ENCODE measurements around the gene WDHD1. TPM values are rescaled to one million over a fixed set of nuclear protein-coding genes. Genes with fewer than 3 reads are reported as not detected.
"Not testable (repeated sequence)": the region's sequence is repeated elsewhere in the genome, so short reads cannot be mapped to it uniquely, and the experiment has no call there.

Gene WDHD1
- polyA plus RNA-seq, 1 experiment: 6.7 TPM

- CTCF ChIA-PET: no interaction called here
- H3K27ac ChIP-seq (ENCODE audit: low read depth, low read length): no peak overlapping the region
These were observed 99.3 kb downstream of the WDHD1 start for GRCh38 chr14:54927551-54927950.

GRCh38 chr14:54926570-54926969, 100.3 kb downstream of the WDHD1 start:
- H3K27me3 ChIP-seq (ENCODE audit: control insufficient read depth, insufficient read depth, low read length); H3K27ac ChIP-seq (ENCODE audit: low read depth, low read length); CTCF ChIA-PET; DNase-seq (ENCODE audit: low read depth, low spot score); H3K9me3 ChIP-seq (ENCODE audit: control insufficient read depth, insufficient read depth, low read length); POLR2A ChIA-PET; H3K4me3 ChIP-seq (ENCODE audit: low read depth, low read length): not testable (repeated sequence)

More at GRCh38 chr14:54927551-54927950, 99.3 kb downstream of the WDHD1 start:
- no peak for DNase-seq (ENCODE audit: low read depth, low spot score)
- POLR2A ChIA-PET: no interaction called here
- no peaks in the 10 kb centered on the region for H3K9me3 ChIP-seq (ENCODE audit: control insufficient read depth, insufficient read depth, low read length)
- no peak for TF ChIP-seq CTCF (IDR thresholded peaks at IDR 0.05; ENCODE audit: low read depth, low read length)
- H3K27me3 ChIP-seq (ENCODE audit: control insufficient read depth, insufficient read depth, low read length): no peaks in the 10 kb centered on the region
- H3K4me3 ChIP-seq (ENCODE audit: low read depth, low read length): no peak overlapping the region

- H3K27ac ChIP-seq (ENCODE audit: low read depth, low read length): no peak overlapping the region
- no peak for DNase-seq (ENCODE audit: low read depth, low spot score)
- no peak overlapping the region for H3K4me3 ChIP-seq (ENCODE audit: low read depth, low read length)
- no peaks in the 10 kb centered on the region for H3K9me3 ChIP-seq (ENCODE audit: control insufficient read depth, insufficient read depth, low read length)
- TF ChIP-seq CTCF (IDR thresholded peaks at IDR 0.05; ENCODE audit: low read depth, low read length): no peak
- H3K27me3 ChIP-seq (ENCODE audit: control insufficient read depth, insufficient read depth, low read length): no peaks in the 10 kb centered on the region
- ChIA-PET CTCF (interaction anchor here (1.1 kb wide), 1 partner anchor 109 kb away, joined by 3 read pairs; no protein-coding TSS in a partner anchor), POLR2A (no interaction called here)
These were observed 104.3 kb downstream of the WDHD1 start for GRCh38 chr14:54922598-54922997.

- POLR2A ChIA-PET: no interaction called here
- no peak for DNase-seq (ENCODE audit: low read depth, low spot score)
These were observed 106.8 kb downstream of the WDHD1 start for GRCh38 chr14:54920052-54920451.

GRCh38 chr14:54919330-54919729, 107.6 kb downstream of the WDHD1 start:
- no peak for DNase-seq (ENCODE audit: low read depth, low spot score)
- Histone ChIP-seq H3K27me3 (ENCODE audit: control insufficient read depth, insufficient read depth, low read length) (peaks cover 4% of the 10 kb centered on the region), H3K4me3 (ENCODE audit: low read depth, low read length) (no peak overlapping the region), H3K9me3 (ENCODE audit: control insufficient read depth, insufficient read depth, low read length) (no peaks in the 10 kb centered on the region), H3K27ac (ENCODE audit: low read depth, low read length) (no peak overlapping the region)
- ChIA-PET CTCF (no interaction called here), POLR2A (no interaction called here)
- no peak for TF ChIP-seq CTCF (IDR thresholded peaks at IDR 0.05; ENCODE audit: low read depth, low read length)

More at GRCh38 chr14:54920052-54920451, 106.8 kb downstream of the WDHD1 start:
- Histone ChIP-seq H3K27me3 (ENCODE audit: control insufficient read depth, insufficient read depth, low read length) (peaks cover 4% of the 10 kb centered on the region), H3K9me3 (ENCODE audit: control insufficient read depth, insufficient read depth, low read length) (no peaks in the 10 kb centered on the region), H3K4me3 (ENCODE audit: low read depth, low read length) (no peak overlapping the region), H3K27ac (ENCODE audit: low read depth, low read length) (no peak overlapping the region)
- CTCF ChIA-PET: interaction anchor here (1.3 kb wide), 1 partner anchor 26 kb away, joined by 4 read pairs; no protein-coding TSS in a partner anchor
- TF ChIP-seq CTCF (IDR thresholded peaks at IDR 0.05; ENCODE audit: low read depth, low read length): no peak

- CTCF ChIA-PET: interaction anchor here (1.4 kb wide), 1 partner anchor 15 kb away, joined by 3 read pairs; no protein-coding TSS in a partner anchor
- Histone ChIP-seq H3K27me3 (ENCODE audit: control insufficient read depth, insufficient read depth, low read length) (peaks cover 4% of the 10 kb centered on the region), H3K9me3 (ENCODE audit: control insufficient read depth, insufficient read depth, low read length) (no peaks in the 10 kb centered on the region), H3K27ac (ENCODE audit: low read depth, low read length) (no peak overlapping the region), H3K4me3 (ENCODE audit: low read depth, low read length) (no peak overlapping the region)
- DNase-seq (ENCODE audit: low read depth, low spot score): no peak
- no peak for TF ChIP-seq CTCF (IDR thresholded peaks at IDR 0.05; ENCODE audit: low read depth, low read length)
- POLR2A ChIA-PET: no interaction called here
These were observed 108.5 kb downstream of the WDHD1 start for GRCh38 chr14:54918427-54918826.
